B cell (primary cell): ENCODE data around the gene PARD6G. TPM values are rescaled to one million over a fixed set of nuclear protein-coding genes. Genes with fewer than 3 reads are reported as not detected.

Experiments used
- ATAC-seq: fragments of 200-7000 bp; cut with Tn5 transposase; one replicate; pipeline ENCODE4 v1.10.0; 2021; ENCODE audit warnings: low read depth, mild to moderate bottlenecking, moderate number of reproducible peaks, moderate library complexity
- CTCF ChIA-PET: fragments of 350-600 bp; sonication (Branson Sonifier 250); formaldehyde crosslinking; loops from one replicate; lab custom pipeline; 2021; ENCODE audit warnings: antibody characterized with exemption, inconsistent platforms; lab: Charles Lee
- POLR2A ChIA-PET: fragments of 350-600 bp; sonication (Branson Sonifier 250); formaldehyde crosslinking; loops from one replicate; lab custom pipeline; 2021; ENCODE audit warnings: antibody characterized with exemption; lab: Charles Lee
- DNase-seq: peaks from one replicate; pipeline ENCODE4 v3.0.0; 2013
- H2AFZ ChIP-seq: 2 replicates; pipeline ENCODE4 v1.6.1; 2012; ENCODE audit warnings: mild to moderate bottlenecking, low read depth, low read length; ENCODE audit not compliant: insufficient read depth, poor library complexity, severe bottlenecking
- H3K27ac ChIP-seq, 2 donors: 1 replicate in 1 of 2; 2 replicates in 1 of 2; pipeline ENCODE4 v1.5.1; 2012 to 2013; ENCODE audit warnings: low read length in 2 of 2, mild to moderate bottlenecking in 2 of 2, moderate library complexity in 1 of 2
- H3K27me3 ChIP-seq, 4 experiments: fragments of 200-600 bp in 1 of 4; sonication (generic) in 1 of 4; replicated peaks in 1 of 4; 1 replicate in 2 of 4; 2 replicates in 2 of 4; pipeline versions ENCODE4 v1.6.1 to v1.7.0; 2013 to 2016; ENCODE audit warnings: low read length in 3 of 4, mild to moderate bottlenecking in 2 of 4, mixed read lengths in 1 of 4, moderate library complexity in 1 of 4; ENCODE audit not compliant: insufficient read depth in 4 of 4, control insufficient read depth in 3 of 4; ENCODE audit errors: control extremely low read depth in 1 of 4
- H3K36me3 ChIP-seq, 2 experiments: replicated peaks in 1 of 2; 1 replicate in 1 of 2; 2 replicates in 1 of 2; pipeline versions ENCODE4 v1.6.1 to v1.7.1; 2013; ENCODE audit warnings: low read length in 1 of 2; ENCODE audit not compliant: insufficient read depth in 2 of 2, control insufficient read depth in 1 of 2; ENCODE audit errors: control extremely low read depth in 1 of 2, extremely low read depth in 1 of 2
- H3K4me1 ChIP-seq, 2 donors: fragments of 200-600 bp in 1 of 2; sonication (generic) in 1 of 2; 1 replicate in 1 of 2; 2 replicates in 1 of 2; pipeline versions ENCODE4 v1.5.1 to v1.6.1; 2013 to 2017; ENCODE audit warnings: low read length in 2 of 2; ENCODE audit not compliant: control insufficient read depth in 2 of 2, insufficient read depth in 2 of 2
- H3K4me2 ChIP-seq: replicated peaks from 2 replicates; pipeline ENCODE3; 2012; ENCODE audit warnings: mild to moderate bottlenecking, low read depth, low read length; ENCODE audit not compliant: poor library complexity, severe bottlenecking
- H3K4me3 ChIP-seq, 5 experiments: fragments of 200-600 bp in 1 of 5; sonication (generic) in 1 of 5; 1 replicate in 3 of 5; 2 replicates in 2 of 5; pipeline versions ENCODE4 v1.5.1 to v1.7.0; 2011 to 2016; ENCODE audit warnings: low read length in 4 of 5, mild to moderate bottlenecking in 4 of 5, low read depth in 2 of 5, control low read depth in 1 of 5, moderate library complexity in 1 of 5; ENCODE audit not compliant: insufficient read depth in 1 of 5; ENCODE audit errors: control extremely low read depth in 1 of 5, extremely low read depth in 1 of 5
- H3K79me2 ChIP-seq: fragments of 200-600 bp; sonication (generic); one replicate; pipeline ENCODE4 v1.6.0; 2016; ENCODE audit warnings: low read length; ENCODE audit not compliant: control insufficient read depth, insufficient read depth
- H3K9ac ChIP-seq: fragments of 200-600 bp; sonication (generic); 2 replicates; pipeline ENCODE4 v1.6.1; 2017; ENCODE audit warnings: mild to moderate bottlenecking, low read length, moderate library complexity
- H3K9me3 ChIP-seq, 3 donors: one replicate each; pipeline versions ENCODE4 v1.6.1 to v1.7.1; 2013; ENCODE audit warnings: low read length in 2 of 3; ENCODE audit not compliant: control insufficient read depth in 2 of 3, insufficient read depth in 1 of 3; ENCODE audit errors: control extremely low read depth in 1 of 3
- H4K20me1 ChIP-seq: 2 replicates; pipeline ENCODE4 v1.6.0; 2012; ENCODE audit warnings: mild to moderate bottlenecking, low read length; ENCODE audit not compliant: insufficient read depth, control insufficient read depth, poor library complexity, severe bottlenecking
- H3K27ac Mint-ChIP-seq: one replicate; pipeline ENCODE4 v1.8.0; 2021; ENCODE audit warnings: mixed read lengths
- H3K27me3 Mint-ChIP-seq: one replicate; pipeline ENCODE4 v1.8.0; 2021; ENCODE audit warnings: mixed read lengths
- H3K4me1 Mint-ChIP-seq: one replicate; pipeline ENCODE4 v1.8.0; 2021; ENCODE audit warnings: mixed read lengths
- H3K4me3 Mint-ChIP-seq: one replicate; pipeline ENCODE4 v1.8.0; 2021; ENCODE audit warnings: mixed read lengths
- H3K9me3 Mint-ChIP-seq: one replicate; pipeline ENCODE4 v1.8.0; 2022; ENCODE audit warnings: mixed read lengths; ENCODE audit not compliant: insufficient read depth
- CTCF ChIP-seq: fragments of 200-600 bp; IDR thresholded peaks from one replicate; pipeline ENCODE4 v1.8.0; 2022; ENCODE audit warnings: antibody characterized with exemption, mild to moderate bottlenecking
- EZH2 ChIP-seq: IDR thresholded peaks from 2 replicates; pipeline ENCODE4 v1.6.1; 2012; ENCODE audit warnings: borderline replicate concordance, low read depth, mild to moderate bottlenecking, moderate library complexity, low read length; ENCODE audit not compliant: insufficient read depth, poor library complexity, severe bottlenecking
- WGBS: methylation state at CpG from one replicate; pipeline ENCODE4 v1.1.5; 2013; ENCODE audit warnings: missing lambda C conversion rate; ENCODE audit not compliant: insufficient coverage; 5-methylcytosine and 5-hydroxymethylcytosine counted together
- intact Hi-C: fragments of 100-400 bp; cut with micrococcal nuclease; formaldehyde crosslinking; loops from one replicate; pipeline ENCODE4 v1.10.0; 2022
- polyA plus RNA-seq: library from polyadenylated mRNA; depleted of rRNA; stranded (reverse); fragments of >200 nt; gene quantifications from 2 replicates; pipeline ENCODE4 v1.2.3, GENCODE V29; 2012
- total RNA-seq, 2 donors: library from RNA; stranded (reverse); fragments of 120-200 nt in 1 of 2; gene quantifications; 1 replicate in 1 of 2; 2 replicates in 1 of 2; pipeline versions ENCODE4 v1.2.3 to v1.2.4, GENCODE V29; 2013 to 2022

Gene PARD6G
- total and polyA plus RNA-seq, 2 donors (not counting 1 experiment from before 2014, with no cell fraction given): not detected

- no peak for DNase-seq
- POLR2A ChIA-PET: no interaction called here
- H3K4me3 ChIP-seq: no peak overlapping the region
Observed at GRCh38 chr18:80201739-80202138, 45.6 kb downstream of the PARD6G start.

More at GRCh38 chr18:80201739-80202138, 45.6 kb downstream of the PARD6G start:
- H3K4me1 ChIP-seq: no peaks in the 10 kb centered on the region
- no peak for ATAC-seq
- CTCF ChIA-PET: no interaction called here
- no peaks in the 10 kb centered on the region for H3K9me3 ChIP-seq
- Mint-ChIP-seq H3K4me1 (no peaks in the 10 kb centered on the region), H3K27me3 (peaks cover 41% of the 10 kb centered on the region), H3K9me3 (no peaks in the 10 kb centered on the region), H3K4me3 (no peak overlapping the region), H3K27ac (no peak overlapping the region)
- H3K9ac ChIP-seq: no peak overlapping the region
- no peak overlapping the region for H2AFZ ChIP-seq
- H3K79me2 ChIP-seq: no peaks in the 10 kb centered on the region
- no peak overlapping the region for H3K27ac ChIP-seq
- WGBS: 81% methylated on average over 7 of the region's 9 CpGs
- TF ChIP-seq CTCF (no peak), EZH2 (no peak)
- intact Hi-C loops: no loop called here
- peaks cover 0 to 11% (median 4%) of the 10 kb centered on the region in 4 experiments for H3K27me3 ChIP-seq
- H4K20me1 ChIP-seq: no peaks in the 10 kb centered on the region
- no peak overlapping the region for H3K4me2 ChIP-seq
- H3K36me3 ChIP-seq: no peaks in the 10 kb centered on the region
